HCT116 (cell line): ENCODE results near the gene TMEM269.

Experiments
- ATF3 ChIP-seq: IDR thresholded peaks from 2 replicates; pipeline ENCODE4 v1.6.1; 2012
- CEBPB ChIP-seq: IDR thresholded peaks from 2 replicates; pipeline ENCODE4 v1.6.1; 2012; ENCODE audit warnings: low read depth
- CTCF ChIP-seq, 3 experiments: fragments of 200-600 bp in 1 of 3; sonication (generic) in 1 of 3; IDR thresholded peaks in 2 of 3; conservative IDR thresholded peaks in 1 of 3; 2 replicates each; pipeline ENCODE4 v1.5.1; 2012 to 2017; ENCODE audit warnings: low read depth in 2 of 3, low read length in 2 of 3, antibody characterized with exemption in 1 of 3, borderline replicate concordance in 1 of 3, control low read depth in 1 of 3, mild to moderate bottlenecking in 1 of 3, mixed read lengths in 1 of 3, mixed run types in 1 of 3, moderate library complexity in 1 of 3; ENCODE audit not compliant: insufficient read depth in 1 of 3
- EGR1 ChIP-seq: IDR thresholded peaks from 2 replicates; pipeline ENCODE4 v1.6.1; 2012; ENCODE audit warnings: low read depth
- EZH2 ChIP-seq: fragments of 200-600 bp; sonication (generic); IDR thresholded peaks from 2 replicates; pipeline ENCODE4 v1.6.1; 2017; ENCODE audit warnings: antibody characterized with exemption, mixed run types
- JUND ChIP-seq: IDR thresholded peaks from 2 replicates; pipeline ENCODE4 v1.6.1; 2012
- MAX ChIP-seq: IDR thresholded peaks from 2 replicates; pipeline ENCODE4 v1.6.1; 2012
- POLR2A ChIP-seq: IDR thresholded peaks from 2 replicates; pipeline ENCODE4 v1.7.0; 2011; ENCODE audit warnings: borderline replicate concordance; ENCODE audit not compliant: insufficient read depth, insufficient read length; ENCODE audit errors: extremely low read depth
- POLR2AphosphoS5 ChIP-seq: IDR thresholded peaks from 2 replicates; pipeline ENCODE4 v1.6.1; 2011; ENCODE audit warnings: mild to moderate bottlenecking, low read depth, low read length, moderate library complexity
- REST ChIP-seq: IDR thresholded peaks from 2 replicates; pipeline ENCODE4 v1.6.1; 2012; ENCODE audit warnings: low read depth
- SP1 ChIP-seq: IDR thresholded peaks from 2 replicates; pipeline ENCODE4 v1.6.1; 2012; ENCODE audit warnings: low read depth
- YY1 ChIP-seq: IDR thresholded peaks from 2 replicates; pipeline ENCODE4 v1.6.1; 2011; ENCODE audit warnings: low read length, low read depth, moderate library complexity, mild to moderate bottlenecking; ENCODE audit not compliant: insufficient replicate concordance; ENCODE audit errors: extremely low read depth
- ZNF274 ChIP-seq: fragments of 200-500 bp; sonication (Bioruptor generic); IDR thresholded peaks from 2 replicates; pipeline ENCODE4 v1.6.1; 2014; ENCODE audit warnings: mild to moderate bottlenecking, low read depth, low read length, inconsistent platforms

GRCh38 chr1:42831273-42831672 lies 46.5 kb downstream of the TMEM269 start:
- TF ChIP-seq CTCF (IDR thresholded peaks at IDR 0.05 in 2 of 3, conservative IDR thresholded peaks at IDR 0.05 in 1 of 3; ENCODE audit: borderline replicate concordance in 1 of 3, insufficient read depth in 1 of 3, low read depth in 2 of 3, low read length in 2 of 3) (no peak), EGR1 (no peak), YY1 (no peak), EZH2 (no peak), SP1 (no peak), REST (no peak), MAX (no peak), POLR2A (no peak), POLR2AphosphoS5 (no peak), CEBPB (no peak), JUND (no peak), ZNF274 (no peak), ATF3 (no peak)
